OCI-LY3 (cell line): ENCODE measurements around the gene NADK.

Source experiments
- H2AFZ ChIP-seq: fragments of 200-600, 300-600 bp; shearing (Covaris generic); 2 replicates; pipeline ENCODE4 v1.6.0; 2014; ENCODE audit warnings: antibody characterized with exemption, low read depth, low read length
- H3K27ac ChIP-seq: fragments of 200-600, 300-600 bp; sonication (generic); 2 replicates; pipeline ENCODE4 v1.5.1; 2014; ENCODE audit warnings: mild to moderate bottlenecking, low read length, moderate library complexity, mixed read lengths
- H3K27me3 ChIP-seq: fragments of 200-600, 300-600 bp; sonication (generic); 2 replicates; pipeline ENCODE4 v1.6.1; 2014; ENCODE audit warnings: low read depth, low read length, mixed read lengths
- H3K36me3 ChIP-seq: fragments of 200-600, 300-600 bp; sonication (generic); replicated peaks from 2 replicates; pipeline ENCODE3; 2014; ENCODE audit warnings: low read depth, low read length, mixed read lengths
- H3K4me1 ChIP-seq: fragments of 300-600, 200-600 bp; sonication (generic); 2 replicates; pipeline ENCODE4 v1.6.1; 2014; ENCODE audit warnings: low read length, mixed read lengths
- H3K4me2 ChIP-seq: fragments of 200-600, 300-600 bp; sonication (generic); 2 replicates; pipeline ENCODE4 v1.6.1; 2014; ENCODE audit warnings: low read length, mixed read lengths
- H3K4me3 ChIP-seq: fragments of 300-600, 200-600 bp; sonication (generic); 2 replicates; pipeline ENCODE4 v1.5.1; 2014; ENCODE audit warnings: antibody characterized with exemption, mild to moderate bottlenecking, low read length, moderate library complexity
- H3K79me2 ChIP-seq: fragments of 300-600, 200-600 bp; shearing (Covaris generic); 2 replicates; pipeline ENCODE4 v1.6.1; 2014; ENCODE audit warnings: mild to moderate bottlenecking, low read length, mixed read lengths
- H3K9ac ChIP-seq: fragments of 300-600, 200-600 bp; shearing (Covaris generic); 2 replicates; pipeline ENCODE4 v1.6.0; 2014; ENCODE audit warnings: mild to moderate bottlenecking, low read length, moderate library complexity
- H3K9me3 ChIP-seq: fragments of 200-600, 300-600 bp; shearing (Covaris generic); 2 replicates; pipeline ENCODE4 v1.6.1; 2014; ENCODE audit warnings: low read length, mixed read lengths; ENCODE audit not compliant: insufficient read depth
- H4K20me1 ChIP-seq: fragments of 200-600, 300-600 bp; sonication (generic); 2 replicates; pipeline ENCODE4 v1.6.1; 2016; ENCODE audit warnings: low read length, mixed read lengths; ENCODE audit not compliant: insufficient read depth
- CTCF ChIP-seq: fragments of 200-600, 300-600 bp; sonication (generic); IDR thresholded peaks from 2 replicates; pipeline ENCODE4 v1.5.1; 2014; ENCODE audit warnings: antibody characterized with exemption, low read length, low read depth
- EZH2phosphoT487 ChIP-seq: fragments of 200-600 bp; shearing (Covaris generic); IDR thresholded peaks from 2 replicates; pipeline ENCODE4 v1.6.1; 2018; ENCODE audit warnings: antibody characterized with exemption, mixed run types, low read depth

NADK gene

GRCh38 chr1:1776672-1777582 is 1.3 kb downstream of the NADK start:
- Histone ChIP-seq H3K4me2 (peak overlapping the region; percentile 84), H3K27ac (peak overlapping the region; percentile 91), H3K79me2 (peaks cover 63% of the 10 kb centered on the region), H3K4me1 (peaks cover 54% of the 10 kb centered on the region), H3K9me3 (no peaks in the 10 kb centered on the region), H3K36me3 (peaks cover 17% of the 10 kb centered on the region), H3K4me3 (peak overlapping the region; percentile 91), H3K9ac (peak overlapping the region; percentile 98), H2AFZ (no peak overlapping the region), H3K27me3 (no peaks in the 10 kb centered on the region), H4K20me1 (peaks cover 18% of the 10 kb centered on the region)
- TF ChIP-seq EZH2phosphoT487 = no peak
- TF ChIP-seq CTCF = no peak

- peaks cover 26% of the 10 kb centered on the region for H3K36me3 ChIP-seq
- H3K4me2 ChIP-seq = peak overlapping the region; percentile 87
- peaks cover 18% of the 10 kb centered on the region for H4K20me1 ChIP-seq
Measured at GRCh38 chr1:1775327-1776226, 2.7 kb downstream of the NADK start.

GRCh38 chr1:1773874-1774273 is 4.4 kb downstream of the NADK start:
- H3K4me1 ChIP-seq = peaks cover 24% of the 10 kb centered on the region
- no peak overlapping the region for H2AFZ ChIP-seq
- H3K79me2 ChIP-seq = peaks cover 93% of the 10 kb centered on the region
- TF ChIP-seq EZH2phosphoT487 (no peak), CTCF (no peak)
- no peak overlapping the region for H3K4me3 ChIP-seq
- no peak overlapping the region for H3K27ac ChIP-seq
- H3K4me2 ChIP-seq = no peak overlapping the region
- peaks cover 35% of the 10 kb centered on the region for H3K36me3 ChIP-seq
- H3K9ac ChIP-seq = no peak overlapping the region
- H4K20me1 ChIP-seq = peaks cover 27% of the 10 kb centered on the region
- no peaks in the 10 kb centered on the region for H3K27me3 ChIP-seq
- H3K9me3 ChIP-seq = peaks cover 4% of the 10 kb centered on the region; the same call in 1 of the 2 replicates

More at GRCh38 chr1:1775327-1776226, 2.7 kb downstream of the NADK start:
- Histone ChIP-seq H3K27me3 (no peaks in the 10 kb centered on the region), H3K9me3 (peaks cover 4% of the 10 kb centered on the region; the same call in 1 of the 2 replicates), H3K27ac (peak overlapping the region; percentile 71), H3K4me1 (peaks cover 41% of the 10 kb centered on the region), H2AFZ (no peak overlapping the region), H3K79me2 (peaks cover 76% of the 10 kb centered on the region), H3K9ac (peak overlapping the region; percentile 33), H3K4me3 (peak overlapping the region; percentile 65)
- TF ChIP-seq EZH2phosphoT487 (no peak), CTCF (no peak)

- Histone ChIP-seq H2AFZ (no peak overlapping the region), H3K4me2 (no peak overlapping the region), H3K9me3 (peaks cover 4% of the 10 kb centered on the region; the same call in 1 of the 2 replicates), H3K27ac (no peak overlapping the region), H3K36me3 (peaks cover 52% of the 10 kb centered on the region), H3K4me1 (peaks cover 13% of the 10 kb centered on the region), H4K20me1 (peaks cover 27% of the 10 kb centered on the region), H3K79me2 (peaks cover 100% of the 10 kb centered on the region), H3K4me3 (no peak overlapping the region), H3K27me3 (no peaks in the 10 kb centered on the region), H3K9ac (no peak overlapping the region)
- TF ChIP-seq EZH2phosphoT487 = no peak
- no peak for TF ChIP-seq CTCF
Measured at GRCh38 chr1:1771096-1771495, 7.2 kb downstream of the NADK start.
